Mammary epithelial cell (primary cell): ENCODE data around the gene GP2.

Experiments used
- EZH2 ChIP-seq: IDR thresholded peaks from 2 replicates; pipeline ENCODE4 v1.6.1; 2012; ENCODE audit warnings: low read length, inconsistent platforms, borderline replicate concordance
- TF ChIP-seq, protein P1 (sequence below), 2 donors: IDR thresholded peaks in 1 of 2; conservative IDR thresholded peaks in 1 of 2; 2 replicates each; pipeline ENCODE4 v1.5.1; 2011 to 2012; ENCODE audit warnings: inconsistent platforms in 2 of 2, low read length in 2 of 2, mild to moderate bottlenecking in 2 of 2, control low read depth in 1 of 2, low read depth in 1 of 2; ENCODE audit not compliant: insufficient read depth in 1 of 2; ENCODE audit errors: extremely low read depth in 1 of 2

DNA sequence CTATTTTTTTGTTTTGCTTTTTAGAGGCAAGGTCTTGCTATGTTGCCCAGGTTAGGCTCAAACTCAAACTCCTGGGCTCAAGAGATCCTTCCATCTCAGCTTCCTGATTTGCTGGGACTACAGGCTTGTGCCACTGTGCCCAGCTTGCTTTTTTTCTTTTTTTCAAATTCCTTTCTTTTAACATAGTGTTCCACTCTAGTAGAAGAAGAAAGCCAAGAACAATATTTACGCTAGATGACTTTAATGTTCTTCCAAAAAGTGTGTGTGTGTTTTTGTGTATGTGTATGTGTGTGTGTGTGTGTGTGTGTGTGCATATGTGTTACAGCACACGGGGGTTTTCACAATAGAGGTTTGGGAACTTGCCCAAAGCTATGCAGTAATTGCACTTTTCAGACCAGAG is 35.9 kb upstream of the GP2 start:
- TF ChIP-seq, protein P1, sequence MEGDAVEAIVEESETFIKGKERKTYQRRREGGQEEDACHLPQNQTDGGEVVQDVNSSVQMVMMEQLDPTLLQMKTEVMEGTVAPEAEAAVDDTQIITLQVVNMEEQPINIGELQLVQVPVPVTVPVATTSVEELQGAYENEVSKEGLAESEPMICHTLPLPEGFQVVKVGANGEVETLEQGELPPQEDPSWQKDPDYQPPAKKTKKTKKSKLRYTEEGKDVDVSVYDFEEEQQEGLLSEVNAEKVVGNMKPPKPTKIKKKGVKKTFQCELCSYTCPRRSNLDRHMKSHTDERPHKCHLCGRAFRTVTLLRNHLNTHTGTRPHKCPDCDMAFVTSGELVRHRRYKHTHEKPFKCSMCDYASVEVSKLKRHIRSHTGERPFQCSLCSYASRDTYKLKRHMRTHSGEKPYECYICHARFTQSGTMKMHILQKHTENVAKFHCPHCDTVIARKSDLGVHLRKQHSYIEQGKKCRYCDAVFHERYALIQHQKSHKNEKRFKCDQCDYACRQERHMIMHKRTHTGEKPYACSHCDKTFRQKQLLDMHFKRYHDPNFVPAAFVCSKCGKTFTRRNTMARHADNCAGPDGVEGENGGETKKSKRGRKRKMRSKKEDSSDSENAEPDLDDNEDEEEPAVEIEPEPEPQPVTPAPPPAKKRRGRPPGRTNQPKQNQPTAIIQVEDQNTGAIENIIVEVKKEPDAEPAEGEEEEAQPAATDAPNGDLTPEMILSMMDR (conservative IDR thresholded peaks at IDR 0.05 in 1 of 2, IDR thresholded peaks at IDR 0.05 in 1 of 2; ENCODE audit: extremely low read depth in 1 of 2, insufficient read depth in 1 of 2, low read depth in 1 of 2, low read length in 2 of 2) = no peak
- no peak for TF ChIP-seq EZH2
